Ovary (tissue), 9 donors: ENCODE measurements around the gene SMC5. TPM values are rescaled to one million over a fixed set of nuclear protein-coding genes. Genes with fewer than 3 reads are reported as not detected.

Experiments used
- DNase-seq, 5 donors: peaks; one replicate each; pipeline ENCODE4 v3.0.0-alpha.2; 2019 to 2020
- H3K27ac ChIP-seq, 2 donors: fragments of 200-600 bp; one replicate each; pipeline versions ENCODE4 v1.5.1 to v1.8.0; 2019 to 2022
- H3K27me3 ChIP-seq: fragments of 200-600 bp; one replicate; pipeline ENCODE4 v1.8.0; 2022
- H3K36me3 ChIP-seq: fragments of 200-600 bp; sonication (generic); one replicate; pipeline ENCODE4 v1.5.1; 2019
- H3K4me1 ChIP-seq: one replicate; pipeline ENCODE4 v1.8.1; 2013; ENCODE audit warnings: mild to moderate bottlenecking, moderate library complexity; ENCODE audit not compliant: insufficient read depth
- H3K4me3 ChIP-seq: fragments of 200-600 bp; sonication (generic); one replicate; pipeline ENCODE4 v1.5.1; 2017
- H3K9me3 ChIP-seq, 2 donors: fragments of 200-600 bp in 1 of 2; sonication (generic) in 1 of 2; one replicate each; pipeline versions ENCODE4 v1.5.1 to v1.8.1; 2013 to 2019; ENCODE audit warnings: mild to moderate bottlenecking in 1 of 2, moderate library complexity in 1 of 2
- EP300 ChIP-seq: sonication (generic); formaldehyde crosslinking; IDR thresholded peaks from one replicate; pipeline ENCODE4 v1.6.1; 2017; ENCODE audit warnings: antibody characterized with exemption
- POLR2A ChIP-seq: fragments of 450-650 bp; IDR thresholded peaks from one replicate; pipeline ENCODE4 v1.6.1; 2017; ENCODE audit warnings: antibody characterized with exemption, mild to moderate bottlenecking, moderate library complexity
- WGBS, 3 donors: extraction: QIAGEN DNeasy Blood & Tissue Kit in 1 of 3; methylation state at CpG; one replicate each; pipeline versions ENCODE4 v1.1.5 to v1.1.7; 2013 to 2017; 5-methylcytosine and 5-hydroxymethylcytosine counted together
- intact Hi-C, 4 donors: fragments of 100-400 bp; cut with DNase I; formaldehyde crosslinking; loops; one replicate each; pipeline versions ENCODE4 v1.11.0 to v1.15.1; 2022 to 2023
- polyA plus RNA-seq, 2 donors: library from polyadenylated mRNA; stranded (reverse); fragments of 200-250 nt in 1 of 2; fragments of 350-450 nt in 1 of 2; fragmentation: Illumina TruSeq in 1 of 2; extraction: RNeasy Lipid Tissue Mini Kit (QIAGEN cat#74804) in 1 of 2; gene quantifications; one replicate each; pipeline ENCODE4 v1.2.3, GENCODE V29; 2013 to 2014
- total RNA-seq, 7 donors: library from RNA; depleted of rRNA in 2 of 7; stranded (reverse); fragments of >200 nt in 2 of 7; fragmentation: NEBNext Ultra II Directional in 3 of 7; extraction: Animal tissue kit (Norgen Biotek cat#: 25700) in 3 of 7; gene quantifications; one replicate each; pipeline versions ENCODE4 v1.1.0 to v1.2.4, GENCODE V29; 2016 to 2023
- TF ChIP-seq, protein P1 (sequence below), 3 donors: fragments of 450-650 bp in 2 of 3; fragments of 200-600 bp in 1 of 3; IDR thresholded peaks; one replicate each; pipeline versions ENCODE4 v1.5.1 to v1.8.0; 2016 to 2022; ENCODE audit warnings: antibody characterized with exemption in 3 of 3, mild to moderate bottlenecking in 1 of 3
- donor health status: DM: no; HTN: no; CAD: no; lungs with moderate emphysema.
- donor health status: DM: no; HTN: no; CAD: no.
- donor health status: Bipolar disorder and iron deficiency.
- donor health status: DM: yes; HTN: yes; CAD: no.
- donor health status: DM: no; HTN: no; CAD: no.
- donor health status: DM: yes; HTN: yes; CAD: no.

Gene SMC5
- total and polyA plus RNA-seq, 9 donors: 19.5 to 55.8 (median 46.1) TPM

DNA sequence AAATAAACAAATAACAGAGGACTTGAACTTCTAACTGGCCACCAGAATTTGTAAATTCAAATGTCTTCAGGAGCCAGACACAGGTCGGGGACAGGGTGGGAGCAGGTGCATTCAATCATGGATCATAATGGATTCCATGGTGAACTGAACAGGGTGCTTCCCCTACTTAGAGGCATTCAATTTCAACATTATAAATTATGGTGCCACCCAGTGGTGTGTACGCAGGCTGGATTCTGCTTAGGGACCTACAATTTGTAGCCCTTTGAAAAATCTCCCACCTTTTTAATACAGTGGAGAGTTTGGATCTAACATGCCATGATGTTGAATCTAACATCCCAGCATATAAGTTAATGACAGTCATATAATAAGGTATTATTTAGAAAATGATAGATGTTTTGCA lies 133.4 kb downstream of the SMC5 start:
- 76 to 81% (median 78%) methylated on average over 2 of the region's 2 CpGs for WGBS, 3 donors
- DNase-seq: no peak
- Histone ChIP-seq H3K27ac (no peak overlapping the region), H3K27me3 (no peaks in the 10 kb centered on the region), H3K36me3 (no peaks in the 10 kb centered on the region), H3K4me1 (peaks cover 12% of the 10 kb centered on the region), H3K9me3 (no peaks in the 10 kb centered on the region), H3K4me3 (no peak overlapping the region)
- TF ChIP-seq EP300 (no peak), POLR2A (no peak)
- TF ChIP-seq, protein P1, sequence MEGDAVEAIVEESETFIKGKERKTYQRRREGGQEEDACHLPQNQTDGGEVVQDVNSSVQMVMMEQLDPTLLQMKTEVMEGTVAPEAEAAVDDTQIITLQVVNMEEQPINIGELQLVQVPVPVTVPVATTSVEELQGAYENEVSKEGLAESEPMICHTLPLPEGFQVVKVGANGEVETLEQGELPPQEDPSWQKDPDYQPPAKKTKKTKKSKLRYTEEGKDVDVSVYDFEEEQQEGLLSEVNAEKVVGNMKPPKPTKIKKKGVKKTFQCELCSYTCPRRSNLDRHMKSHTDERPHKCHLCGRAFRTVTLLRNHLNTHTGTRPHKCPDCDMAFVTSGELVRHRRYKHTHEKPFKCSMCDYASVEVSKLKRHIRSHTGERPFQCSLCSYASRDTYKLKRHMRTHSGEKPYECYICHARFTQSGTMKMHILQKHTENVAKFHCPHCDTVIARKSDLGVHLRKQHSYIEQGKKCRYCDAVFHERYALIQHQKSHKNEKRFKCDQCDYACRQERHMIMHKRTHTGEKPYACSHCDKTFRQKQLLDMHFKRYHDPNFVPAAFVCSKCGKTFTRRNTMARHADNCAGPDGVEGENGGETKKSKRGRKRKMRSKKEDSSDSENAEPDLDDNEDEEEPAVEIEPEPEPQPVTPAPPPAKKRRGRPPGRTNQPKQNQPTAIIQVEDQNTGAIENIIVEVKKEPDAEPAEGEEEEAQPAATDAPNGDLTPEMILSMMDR (IDR thresholded peaks at IDR 0.05): no peak
- intact Hi-C loops: no loop called here

DNA sequence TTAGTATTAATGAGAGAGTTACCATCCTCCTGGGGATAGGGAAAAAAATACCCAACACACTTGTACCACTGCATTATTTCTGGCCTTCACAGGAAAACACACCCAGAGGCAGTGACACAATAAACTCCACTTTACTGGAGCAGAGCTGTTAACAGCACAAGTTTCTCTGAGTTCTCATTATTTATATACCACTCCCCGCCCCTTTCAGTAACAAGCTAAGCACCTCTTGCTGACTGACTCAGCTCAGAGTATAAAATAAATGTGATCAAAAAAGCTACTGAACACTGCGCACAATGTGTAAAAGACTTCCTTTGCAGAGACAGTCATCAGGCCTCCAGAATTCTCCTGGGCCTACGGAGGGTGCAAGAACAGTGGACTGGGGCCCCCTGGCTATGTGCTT lies 134.1 kb downstream of the SMC5 start:
- Histone ChIP-seq H3K36me3 (no peaks in the 10 kb centered on the region), H3K27ac (no peak overlapping the region), H3K9me3 (no peaks in the 10 kb centered on the region), H3K4me3 (no peak overlapping the region), H3K4me1 (peaks cover 16% of the 10 kb centered on the region), H3K27me3 (no peaks in the 10 kb centered on the region)
- DNase-seq: no peak
- no peak for TF ChIP-seq POLR2A
- TF ChIP-seq EP300: no peak
- TF ChIP-seq, protein P1 (IDR thresholded peaks at IDR 0.05): no peak
- intact Hi-C loops: no loop called here
- WGBS, 3 donors: 84 to 91% (median 87%) methylated on average over 3 of the region's 3 CpGs

DNA sequence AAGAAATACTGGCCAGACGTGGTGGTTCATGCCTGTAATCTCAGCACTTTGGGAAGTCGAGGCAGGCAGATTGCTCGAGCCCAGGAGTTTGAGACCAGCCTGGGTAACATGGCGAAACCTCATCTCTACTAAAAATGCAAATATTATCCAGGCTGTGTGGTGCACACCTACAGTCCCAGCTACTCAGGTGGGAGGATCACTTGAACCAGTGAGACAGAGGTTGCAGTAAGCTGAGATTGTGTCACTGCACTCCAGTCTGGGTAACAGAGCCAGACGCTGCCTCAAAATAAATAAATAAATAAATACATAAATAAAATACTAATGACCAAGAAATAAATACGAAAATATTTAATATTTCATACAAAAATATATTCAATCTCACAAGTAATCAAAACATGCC lies 136.9 kb downstream of the SMC5 start:
- peak in 1 of 5 donors; percentile 12 for DNase-seq
- Histone ChIP-seq H3K36me3 (no peaks in the 10 kb centered on the region), H3K9me3 (no peaks in the 10 kb centered on the region), H3K27ac (no peak overlapping the region), H3K4me3 (no peak overlapping the region), H3K4me1 (peaks cover 22% of the 10 kb centered on the region), H3K27me3 (no peaks in the 10 kb centered on the region)
- intact Hi-C loops: no loop called here
- TF ChIP-seq POLR2A: no peak
- TF ChIP-seq, protein P1 (IDR thresholded peaks at IDR 0.05): no peak
- TF ChIP-seq EP300: no peak
- WGBS, 3 donors: 81 to 83% (median 82%) methylated on average over 6 of the region's 6 CpGs

DNA sequence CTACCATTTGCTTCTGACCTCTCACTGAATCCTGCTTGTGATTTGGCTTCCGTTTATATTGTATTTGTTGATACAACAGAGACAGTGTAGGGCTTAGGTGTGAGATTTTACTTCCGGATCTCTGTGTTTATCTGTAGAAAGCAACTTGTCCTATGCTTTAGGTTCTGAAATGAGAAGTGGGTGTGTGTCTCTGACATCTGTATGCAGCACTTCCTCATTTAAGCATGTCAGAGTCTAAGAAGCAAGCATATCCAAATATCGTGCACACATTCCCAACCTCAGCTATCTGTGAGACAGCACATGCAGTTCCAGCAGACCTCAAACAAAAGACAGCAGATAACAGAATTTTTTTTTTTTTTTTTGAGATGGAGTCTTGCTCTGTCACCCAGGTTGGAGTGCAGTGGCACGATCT lies 139.4 kb downstream of the SMC5 start:
- WGBS, 3 donors: 22 to 33% (median 28%) methylated on average over 4 of the region's 4 CpGs
- no peak for TF ChIP-seq EP300
- no peak for TF ChIP-seq POLR2A
- TF ChIP-seq, protein P1 (IDR thresholded peaks at IDR 0.05): no peak
- peaks cover 33% of the 10 kb centered on the region for H3K4me1 ChIP-seq
- H3K9me3 ChIP-seq: no peaks in the 10 kb centered on the region
- no peak overlapping the region for H3K4me3 ChIP-seq
- no peak overlapping the region for H3K27ac ChIP-seq
- no peaks in the 10 kb centered on the region for H3K36me3 ChIP-seq
- DNase-seq: peak in 1 of 5 donors; percentile 6
- H3K27me3 ChIP-seq: no peaks in the 10 kb centered on the region
- intact Hi-C loops: no loop called here

DNA sequence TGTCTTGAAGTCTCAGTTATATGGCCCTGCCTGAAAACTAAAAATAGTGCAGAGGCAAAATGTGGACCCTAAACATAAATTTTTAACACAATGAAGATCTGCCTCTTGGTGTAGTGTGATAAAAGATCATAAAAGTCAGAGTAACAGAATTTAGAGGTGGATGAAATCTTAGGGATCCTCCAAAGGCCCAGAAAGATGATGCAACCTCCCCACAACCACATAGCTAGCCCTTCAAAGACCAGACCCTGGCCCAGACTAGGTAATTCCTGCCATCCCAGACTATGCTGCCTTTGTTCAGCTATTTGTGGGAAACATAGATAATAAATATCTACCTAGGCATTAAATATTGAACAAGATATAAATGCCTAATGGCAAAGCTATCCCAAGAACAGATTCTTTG lies 140.4 kb downstream of the SMC5 start:
- Histone ChIP-seq H3K27me3 (no peaks in the 10 kb centered on the region), H3K27ac (no peak overlapping the region), H3K9me3 (no peaks in the 10 kb centered on the region), H3K4me1 (peaks cover 43% of the 10 kb centered on the region), H3K4me3 (no peak overlapping the region), H3K36me3 (no peaks in the 10 kb centered on the region)
- DNase-seq: no peak
- intact Hi-C loops: no loop called here
- TF ChIP-seq, protein P1 (IDR thresholded peaks at IDR 0.05): no peak
- TF ChIP-seq POLR2A (no peak), EP300 (no peak)
